ENCODE results near the gene CDC37. TPM values are rescaled to one million over a fixed set of nuclear protein-coding genes. Genes with fewer than 3 reads are reported as not detected.

Gene CDC37
- 124 and 144 TPM in 2 replicates for total RNA-seq
- polyA plus RNA-seq = 196 and 224 TPM in 2 replicates

DNA sequence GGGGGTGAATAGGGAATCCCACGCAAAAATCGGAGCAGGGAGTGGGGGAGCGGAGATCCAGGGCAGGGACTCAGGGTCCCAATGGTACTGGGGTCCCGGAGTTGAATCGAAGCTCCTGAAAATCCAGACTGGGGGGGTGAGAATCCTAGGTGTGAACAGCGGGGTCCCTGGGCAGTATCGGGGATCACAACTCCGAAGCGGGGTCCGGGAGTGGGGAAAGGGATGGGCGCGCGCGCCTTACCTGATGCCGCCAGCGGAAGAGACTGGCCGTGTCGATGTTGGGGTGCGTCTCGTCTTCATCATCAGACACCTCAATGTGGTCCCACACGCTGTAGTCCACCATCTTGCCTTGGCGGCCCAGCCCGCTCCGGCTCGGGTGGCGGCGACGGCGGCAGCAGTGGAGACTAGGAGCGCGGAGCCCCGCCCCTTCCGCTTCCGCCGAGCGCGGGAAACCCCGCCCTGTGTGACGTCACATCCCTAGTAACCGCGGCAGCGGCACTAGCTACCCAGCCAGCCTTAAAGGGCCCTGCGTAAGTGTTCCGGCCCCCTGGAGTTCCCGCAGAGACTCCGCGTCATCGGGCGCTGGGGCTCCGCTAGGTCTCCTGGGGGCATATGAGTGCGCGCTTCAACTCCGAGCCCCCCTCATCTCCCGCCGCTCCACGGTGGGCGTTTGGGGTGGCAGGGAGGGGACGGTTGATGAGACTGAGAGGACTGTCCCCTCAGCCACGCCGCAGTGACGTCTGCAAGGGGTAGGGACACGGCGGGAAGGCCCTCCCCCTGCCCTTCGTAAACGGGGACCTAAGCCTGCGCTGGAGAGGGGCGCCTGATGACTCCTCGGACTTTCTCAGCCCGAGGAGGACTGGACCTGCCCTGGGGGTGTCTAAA, at the start of gene CDC37:
TSS of gene CDC37 (minus strand) at position 406 of the 885 bp plus-strand sequence. CDS start at position 343, 63 bp downstream.
- Histone ChIP-seq H3K9me2 (replicated peaks; ENCODE audit: insufficient read depth) (no peaks in the 10 kb centered on the region), H2AFZ (peak within 1 kb of the TSS; percentile 88), H3K4me3 (peak within 1 kb of the TSS; percentile 73), H3K4me2 (peak within 1 kb of the TSS; percentile 92), H4K20me1 (ENCODE audit: insufficient read depth, poor library complexity, severe bottlenecking) (peaks cover 20% of the 10 kb centered on the region), H3K27me3 (peaks cover 24% of the 10 kb centered on the region), H3K9me3 (ENCODE audit: low read depth) (no peaks in the 10 kb centered on the region), H3K27ac (peak within 1 kb of the TSS; percentile 72), H3K4me1 (ENCODE audit: insufficient read depth) (peaks cover 11% of the 10 kb centered on the region), H3K36me3 (replicated peaks; ENCODE audit: insufficient read depth, low read depth) (no peaks in the 10 kb centered on the region), H3K79me2 (peaks cover 47% of the 10 kb centered on the region)
- DNase-seq (ENCODE audit: low spot score) = peak; percentile 99
- TF ChIP-seq, protein P1, sequence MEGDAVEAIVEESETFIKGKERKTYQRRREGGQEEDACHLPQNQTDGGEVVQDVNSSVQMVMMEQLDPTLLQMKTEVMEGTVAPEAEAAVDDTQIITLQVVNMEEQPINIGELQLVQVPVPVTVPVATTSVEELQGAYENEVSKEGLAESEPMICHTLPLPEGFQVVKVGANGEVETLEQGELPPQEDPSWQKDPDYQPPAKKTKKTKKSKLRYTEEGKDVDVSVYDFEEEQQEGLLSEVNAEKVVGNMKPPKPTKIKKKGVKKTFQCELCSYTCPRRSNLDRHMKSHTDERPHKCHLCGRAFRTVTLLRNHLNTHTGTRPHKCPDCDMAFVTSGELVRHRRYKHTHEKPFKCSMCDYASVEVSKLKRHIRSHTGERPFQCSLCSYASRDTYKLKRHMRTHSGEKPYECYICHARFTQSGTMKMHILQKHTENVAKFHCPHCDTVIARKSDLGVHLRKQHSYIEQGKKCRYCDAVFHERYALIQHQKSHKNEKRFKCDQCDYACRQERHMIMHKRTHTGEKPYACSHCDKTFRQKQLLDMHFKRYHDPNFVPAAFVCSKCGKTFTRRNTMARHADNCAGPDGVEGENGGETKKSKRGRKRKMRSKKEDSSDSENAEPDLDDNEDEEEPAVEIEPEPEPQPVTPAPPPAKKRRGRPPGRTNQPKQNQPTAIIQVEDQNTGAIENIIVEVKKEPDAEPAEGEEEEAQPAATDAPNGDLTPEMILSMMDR (IDR thresholded peaks at IDR 0.05; ENCODE audit: poor library complexity) = no peak
- no peak for TF ChIP-seq EZH2 (IDR thresholded peaks at IDR 0.05; ENCODE audit: borderline replicate concordance)
- WGBS (ENCODE audit: low lambda C conversion rate, missing lambda C conversion rate) = 1% methylated on average over 60 of the region's 69 CpGs

DNA sequence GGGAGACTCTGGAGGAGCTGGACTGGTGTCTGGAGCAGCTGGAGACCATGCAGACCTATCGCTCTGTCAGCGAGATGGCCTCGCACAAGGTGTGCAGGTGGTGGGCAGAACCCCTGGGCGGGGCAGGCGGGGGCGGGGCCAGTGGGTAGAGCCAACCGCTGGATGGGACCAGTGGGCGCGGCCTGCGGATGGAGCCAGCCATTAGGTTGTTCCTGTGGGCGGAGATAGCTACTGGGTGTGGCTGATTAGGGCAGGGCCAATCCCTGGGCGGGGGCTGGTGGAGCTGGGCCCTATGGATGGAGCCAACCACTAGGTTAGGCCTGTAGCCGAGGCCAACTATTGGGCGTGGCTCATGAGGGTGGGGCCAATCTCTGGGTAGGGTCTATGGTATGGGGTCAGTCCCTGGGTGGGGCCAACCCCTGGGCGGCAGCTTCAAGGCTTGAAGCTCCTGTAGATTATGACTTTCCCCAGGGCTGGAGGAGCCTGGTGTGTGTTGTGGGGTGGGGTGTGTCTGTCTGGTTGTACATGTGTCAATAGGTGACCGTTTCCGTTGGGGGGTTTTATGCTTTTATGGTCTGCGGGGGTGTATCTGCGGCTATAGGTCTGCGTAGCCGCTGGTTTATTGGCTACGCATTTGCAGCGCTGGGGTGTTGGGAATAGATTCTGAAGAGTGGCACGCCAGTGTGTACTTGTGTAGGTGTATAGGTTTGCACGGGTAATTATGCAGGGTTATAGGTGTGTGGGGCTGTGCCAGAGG, 47.7 kb upstream of the CDC37 start:
- Histone ChIP-seq H3K4me3 (no peak overlapping the region), H3K9me2 (replicated peaks; ENCODE audit: insufficient read depth) (no peaks in the 10 kb centered on the region), H3K27me3 (no peaks in the 10 kb centered on the region), H3K4me2 (no peak overlapping the region), H2AFZ (no peak overlapping the region), H3K4me1 (ENCODE audit: insufficient read depth) (no peaks in the 10 kb centered on the region), H3K9me3 (ENCODE audit: low read depth) (no peaks in the 10 kb centered on the region), H4K20me1 (ENCODE audit: insufficient read depth, poor library complexity, severe bottlenecking) (no peaks in the 10 kb centered on the region), H3K36me3 (replicated peaks; ENCODE audit: insufficient read depth, low read depth) (no peaks in the 10 kb centered on the region), H3K27ac (no peak overlapping the region), H3K79me2 (no peaks in the 10 kb centered on the region)
- WGBS (ENCODE audit: low lambda C conversion rate, missing lambda C conversion rate) = 90% methylated on average over 22 of the region's 25 CpGs
- no peak for TF ChIP-seq EZH2phosphoT487 (IDR thresholded peaks at IDR 0.05; ENCODE audit: low read depth, severe bottlenecking, unreplicated experiment)
- TF ChIP-seq, protein P1 (IDR thresholded peaks at IDR 0.05; ENCODE audit: poor library complexity) = no peak
- TF ChIP-seq EZH2 (IDR thresholded peaks at IDR 0.05; ENCODE audit: borderline replicate concordance) = no peak
- no peak for DNase-seq (ENCODE audit: low spot score)

DNA sequence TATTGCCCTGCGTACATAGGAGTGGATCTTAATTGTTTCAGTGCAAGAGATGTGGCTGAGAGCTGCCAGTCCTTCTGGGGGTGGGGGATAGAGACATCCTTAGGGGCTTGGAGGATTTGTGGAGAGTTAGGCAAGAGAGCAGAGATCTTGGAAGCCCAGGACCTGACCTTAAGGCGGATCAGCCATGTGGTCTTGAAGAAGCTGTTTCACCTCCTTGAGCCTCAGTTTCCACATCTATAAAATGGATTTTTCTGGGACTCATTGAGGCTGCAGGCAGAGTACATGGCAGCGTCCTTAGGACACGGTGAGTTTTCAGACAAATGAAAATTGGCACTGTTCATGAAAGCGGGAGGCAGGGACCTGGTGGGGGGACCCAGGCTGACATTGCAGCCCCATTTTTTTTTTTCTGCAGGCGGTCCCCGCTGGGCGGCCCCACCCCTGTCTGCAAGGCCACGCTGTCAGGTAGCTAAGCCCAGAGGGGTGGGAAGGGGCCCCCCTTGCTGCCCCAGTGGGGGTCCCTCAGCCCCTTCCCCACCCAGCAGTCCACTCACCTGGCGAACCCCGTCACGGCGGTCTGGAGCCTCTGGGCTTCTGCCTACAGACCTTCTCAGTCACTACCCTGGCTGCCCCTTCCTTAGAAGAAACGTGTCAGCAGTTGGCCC, 47.0 kb upstream of the CDC37 start:
- H3K9me3 ChIP-seq (ENCODE audit: low read depth) = no peaks in the 10 kb centered on the region
- DNase-seq (ENCODE audit: low spot score) = no peak
- H3K27me3 ChIP-seq = no peaks in the 10 kb centered on the region
- TF ChIP-seq, protein P1 (IDR thresholded peaks at IDR 0.05; ENCODE audit: poor library complexity) = no peak
- no peak for TF ChIP-seq EZH2phosphoT487 (IDR thresholded peaks at IDR 0.05; ENCODE audit: low read depth, severe bottlenecking, unreplicated experiment)
- TF ChIP-seq EZH2 (IDR thresholded peaks at IDR 0.05; ENCODE audit: borderline replicate concordance) = no peak
- no peak overlapping the region for H3K4me2 ChIP-seq
- no peaks in the 10 kb centered on the region for H3K36me3 ChIP-seq (replicated peaks; ENCODE audit: insufficient read depth, low read depth)
- H3K9me2 ChIP-seq (replicated peaks; ENCODE audit: insufficient read depth) = no peaks in the 10 kb centered on the region
- no peak overlapping the region for H2AFZ ChIP-seq
- H4K20me1 ChIP-seq (ENCODE audit: insufficient read depth, poor library complexity, severe bottlenecking) = no peaks in the 10 kb centered on the region
- WGBS (ENCODE audit: low lambda C conversion rate, missing lambda C conversion rate) = 91% methylated on average over 14 of the region's 14 CpGs
- no peak overlapping the region for H3K27ac ChIP-seq
- no peaks in the 10 kb centered on the region for H3K79me2 ChIP-seq
- no peaks in the 10 kb centered on the region for H3K4me1 ChIP-seq (ENCODE audit: insufficient read depth)
- no peak overlapping the region for H3K4me3 ChIP-seq
